K562 treated with DMSO at 1 percent for 4 hours (cell line): ENCODE data around the gene JTB. TPM values are rescaled to one million over a fixed set of nuclear protein-coding genes. Genes with fewer than 3 reads are reported as not detected.

Source experiments
- total RNA-seq: library from RNA; unstranded; fragments of 300-600 nt; gene quantifications from 2 replicates; pipeline ENCODE4 v1.2.3, GENCODE V29; 2022; ENCODE audit not compliant: insufficient read depth

Gene JTB
- total RNA-seq: 246 and 283 TPM in 2 replicates

DNA sequence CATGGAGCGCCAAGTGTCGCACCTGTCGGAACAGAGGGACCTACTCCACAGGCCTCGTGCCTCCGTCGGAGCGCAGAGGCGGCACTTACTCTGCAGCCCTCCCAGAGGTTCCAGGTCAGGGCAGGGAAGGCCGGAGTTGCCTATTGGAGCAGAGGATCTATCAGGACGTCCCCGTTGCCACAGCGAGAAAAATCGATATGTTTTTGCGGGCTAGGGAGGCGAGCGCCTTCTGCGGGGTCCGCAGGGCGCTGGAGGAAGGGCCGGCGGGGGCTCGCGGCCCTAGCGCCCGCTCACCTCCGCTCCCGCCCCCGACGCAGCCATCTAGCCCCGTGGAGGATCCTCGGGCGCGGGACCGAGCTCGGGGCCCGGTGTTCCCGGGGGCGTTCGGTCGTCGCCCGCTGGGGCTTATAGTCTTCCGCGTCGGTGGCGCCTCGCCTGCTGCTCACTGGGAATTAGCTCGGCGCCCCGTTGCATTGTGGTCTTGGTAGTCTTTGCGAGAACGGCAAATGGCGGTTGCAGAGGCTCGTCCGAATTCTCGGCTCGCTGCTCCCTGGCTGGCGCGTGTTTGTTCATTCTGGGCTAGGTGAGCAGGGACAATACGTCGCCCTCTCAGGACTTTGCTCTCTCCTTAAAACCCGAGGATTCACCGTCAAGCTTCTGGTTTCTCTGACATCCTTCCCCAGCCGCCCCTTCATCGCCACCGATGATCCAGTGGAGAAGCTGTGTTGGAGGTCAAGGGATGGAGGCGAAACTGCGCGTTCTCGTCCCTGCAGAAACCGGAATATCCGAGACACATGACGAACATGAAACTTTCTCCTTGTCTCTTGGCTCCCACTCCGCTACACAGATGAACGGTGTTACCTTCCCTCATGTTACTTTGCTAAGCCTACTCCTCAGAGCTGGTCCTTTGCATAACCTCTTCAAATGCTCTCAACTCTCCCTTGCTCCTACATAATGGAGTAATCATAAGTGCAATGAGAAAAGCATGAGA is at the start of gene JTB:
TSS of gene JTB (minus strand) at position 425 of the 991 bp plus-strand sequence. CDS start at position 3, 422 bp downstream.

GRCh38 chr1:153990468-153991150 is 13.1 kb upstream of the JTB start, which contains the start of gene RPS27:
TSS of gene RPS27 (plus strand) at chr1:153990762. CDS start at chr1:153990797, 35 bp downstream.

GRCh38 chr1:153985941-153986761 is 8.7 kb upstream of the JTB start, which contains the start of gene RAB13:
TSS of gene RAB13 (minus strand) at chr1:153986339. CDS start at chr1:153986236, 103 bp downstream.

GRCh38 chr1:153967107-153967999 is 10.1 kb downstream of the JTB start, which contains the start of gene CREB3L4:
TSS of gene CREB3L4 (plus strand) at chr1:153967902. CDS start at chr1:153968526, 624 bp downstream.

GRCh38 chr1:153963030-153963849 is 14.2 kb downstream of the JTB start, which contains the start of gene SLC39A1:
TSS of gene SLC39A1 (minus strand) at chr1:153963537. CDS start at chr1:153962715, 822 bp downstream.

DNA sequence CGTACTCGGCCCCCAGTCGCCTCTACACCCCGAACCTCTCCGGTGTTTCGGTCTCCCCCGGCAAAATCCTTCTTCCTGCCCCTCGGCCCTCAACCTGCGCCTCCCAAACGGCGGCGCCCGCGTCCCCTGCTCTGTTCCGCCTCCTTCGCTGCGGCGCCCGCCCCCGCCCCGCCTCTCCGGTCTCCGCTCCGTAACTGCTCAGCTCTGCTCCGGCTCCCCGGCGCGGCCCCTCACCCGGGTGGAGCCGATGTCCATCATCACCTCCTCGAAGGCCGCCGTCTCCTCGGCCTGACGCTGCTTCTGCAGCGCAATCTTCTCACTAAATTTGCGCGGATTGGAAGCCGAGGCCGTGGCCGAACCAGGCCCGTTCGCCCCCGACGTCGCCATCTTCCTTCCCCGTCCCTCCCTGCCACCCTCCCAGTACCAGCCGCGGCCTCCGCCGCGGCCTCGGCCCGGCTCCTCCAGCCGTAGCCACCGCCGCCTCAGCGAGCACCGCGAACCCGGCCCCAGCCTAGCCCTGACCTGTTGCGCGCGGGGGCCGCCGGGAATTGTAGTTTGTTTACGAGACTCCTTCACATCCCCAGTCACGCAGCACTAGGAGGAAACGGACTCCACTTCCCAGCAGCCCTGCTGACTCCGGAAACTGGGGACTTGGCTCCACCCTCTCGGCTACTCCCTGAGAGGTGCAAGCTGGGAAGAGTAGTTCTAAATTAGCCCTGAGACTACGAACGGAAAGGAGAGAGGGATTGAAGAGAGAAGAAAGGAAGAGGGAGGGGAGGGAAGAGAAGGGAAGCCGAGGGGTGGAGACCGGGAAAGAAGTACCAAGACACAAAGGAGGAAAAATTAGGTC is 19.1 kb downstream of the JTB start, which contains the start of gene CRTC2:
TSS of gene CRTC2 (minus strand) at position 502 of the 850 bp plus-strand sequence. CDS start at position 387, 115 bp downstream.

DNA sequence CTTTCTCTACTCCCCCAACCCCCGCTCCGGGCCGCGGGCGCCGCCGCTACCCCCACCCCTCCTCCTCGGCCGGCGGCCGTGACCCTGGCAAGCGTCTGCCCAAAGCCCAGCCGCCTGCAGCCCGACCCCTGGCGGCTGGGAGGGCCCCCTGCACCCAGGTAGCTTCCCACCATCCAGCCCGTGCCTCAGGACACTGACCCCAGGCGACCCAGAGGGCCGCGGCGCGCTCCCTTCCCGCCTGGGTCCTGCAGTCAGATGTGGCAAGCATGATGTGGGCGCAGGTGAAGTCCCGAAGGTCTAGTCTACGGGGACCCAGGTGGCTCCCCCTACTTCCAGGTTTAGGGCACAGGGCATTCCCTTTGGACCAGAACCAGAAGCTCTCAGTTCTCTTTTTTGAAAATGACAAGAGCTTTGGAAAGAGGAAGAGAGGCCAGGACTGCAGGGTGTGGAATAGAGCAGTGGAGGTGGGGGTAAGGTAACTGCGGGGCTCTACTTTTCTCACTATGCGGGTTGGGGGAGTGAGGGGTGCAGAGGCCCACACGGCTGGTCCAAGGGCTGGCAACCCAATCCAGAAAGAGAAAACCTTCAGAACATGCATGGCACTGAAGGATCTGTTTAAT is 30.7 kb downstream of the JTB start, which contains the start of gene DENND4B:
TSS of gene DENND4B (minus strand) at position 97 of the 620 bp plus-strand sequence. CDS start 2,344 bp downstream, outside the sequence.

Other genes with a start within 250 kb of the JTB start
- 18.9 and 20.4 TPM in 2 replicates for gene INTS3, start 249.6 kb downstream of the JTB start, total RNA-seq
- gene SLC27A3, start 202.3 kb downstream of the JTB start, total RNA-seq: 8.4 and 12.6 TPM in 2 replicates
- gene GATAD2B, start 54.7 kb downstream of the JTB start, total RNA-seq: 9.6 and 15.4 TPM in 2 replicates
- gene DENND4B, start 31.0 kb downstream of the JTB start, total RNA-seq: 37.6 and 43.8 TPM in 2 replicates
- 23.1 and 36.3 TPM in 2 replicates for gene CRTC2, start 19.1 kb downstream of the JTB start, total RNA-seq
- gene SLC39A1, start 14.1 kb downstream of the JTB start, total RNA-seq: 68.9 and 74.1 TPM in 2 replicates
- gene CREB3L4, start 9.8 kb downstream of the JTB start, total RNA-seq: 22.8 and 26.2 TPM in 2 replicates
- 145 and 147 TPM in 2 replicates for gene RAB13, start 8.7 kb upstream of the JTB start, total RNA-seq
- 13,688 and 15,944 TPM in 2 replicates for gene RPS27, start 13.1 kb upstream of the JTB start, total RNA-seq
- gene NUP210L, start 177.4 kb upstream of the JTB start, total RNA-seq: not detected in 2 replicates
- gene TPM3, start 214.4 kb upstream of the JTB start, total RNA-seq: 329 and 336 TPM in 2 replicates
- not detected in 2 replicates for gene CFAP141, start 228.7 kb upstream of the JTB start, total RNA-seq
- 99.0 and 111 TPM in 2 replicates for gene UBAP2L, start 243.3 kb upstream of the JTB start, total RNA-seq